GM10847 (cell line): ENCODE results near the gene PTP4A2.

Source experiments
- POLR2A ChIP-seq: IDR thresholded peaks from 2 replicates; pipeline ENCODE4 v1.6.1; 2011; ENCODE audit not compliant: insufficient read length; ENCODE audit errors: extremely low read depth

PTP4A2 gene

GRCh38 chr1:31866450-31867032, 71.6 kb downstream of the PTP4A2 start:
- no peak for TF ChIP-seq POLR2A

- no peak for TF ChIP-seq POLR2A
These were observed 72.3 kb downstream of the PTP4A2 start for GRCh38 chr1:31865728-31866449.

GRCh38 chr1:31862071-31862470, 76.1 kb downstream of the PTP4A2 start:
- TF ChIP-seq POLR2A = no peak

- TF ChIP-seq POLR2A = no peak
These were observed 76.8 kb downstream of the PTP4A2 start for GRCh38 chr1:31861346-31861745.

GRCh38 chr1:31860581-31860980, 77.6 kb downstream of the PTP4A2 start:
- no peak for TF ChIP-seq POLR2A

GRCh38 chr1:31859719-31860118, 78.4 kb downstream of the PTP4A2 start:
- no peak for TF ChIP-seq POLR2A

- TF ChIP-seq POLR2A = no peak
These were observed 79.1 kb downstream of the PTP4A2 start for GRCh38 chr1:31859044-31859443.

GRCh38 chr1:31857863-31858262, 80.3 kb downstream of the PTP4A2 start:
- no peak for TF ChIP-seq POLR2A
